GM21526 (cell line): ENCODE data around the gene RASGRP3.
A peak's percentile ranks its signal among the peaks of the same experiment; 100 is the strongest.

ENCODE experiments used
- ATAC-seq: cut with Tn5 transposase; IDR thresholded peaks from one replicate; pipeline ENCODE4 v1.9.1; 2021; ENCODE audit warnings: moderate library complexity; ENCODE audit not compliant: unreplicated experiment, low FRiP score

Gene RASGRP3

DNA sequence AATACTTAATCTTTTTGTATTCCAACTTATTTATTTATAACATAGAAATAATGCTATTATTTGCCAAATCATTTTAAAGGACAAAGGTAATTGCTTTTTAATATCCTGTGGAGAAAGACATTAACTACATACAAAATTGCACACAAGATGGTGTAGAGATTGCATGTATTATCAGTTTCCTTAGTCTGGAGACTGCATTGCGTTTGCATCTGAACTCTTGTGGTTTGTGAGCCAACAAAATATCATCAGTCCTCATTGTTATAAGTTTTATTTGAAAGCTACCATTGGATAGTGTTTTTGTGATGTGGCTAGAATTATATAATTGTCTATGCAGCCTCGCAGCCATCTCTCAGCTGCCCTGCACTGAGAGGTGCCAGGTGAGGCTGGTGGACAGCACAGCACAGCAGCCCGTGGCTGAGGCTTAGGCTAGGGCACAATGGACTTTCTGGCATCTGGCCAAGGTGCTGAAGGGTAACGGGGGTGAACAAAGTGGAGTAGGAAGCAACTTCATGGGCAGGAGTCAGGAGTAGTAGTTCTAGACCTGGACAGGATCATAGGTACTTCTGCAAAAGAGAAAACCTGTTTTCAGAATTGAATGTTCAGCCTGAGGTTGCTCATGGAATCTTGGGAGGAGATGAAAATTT is 15.1 kb downstream of the RASGRP3 start:
- no peak for ATAC-seq

DNA sequence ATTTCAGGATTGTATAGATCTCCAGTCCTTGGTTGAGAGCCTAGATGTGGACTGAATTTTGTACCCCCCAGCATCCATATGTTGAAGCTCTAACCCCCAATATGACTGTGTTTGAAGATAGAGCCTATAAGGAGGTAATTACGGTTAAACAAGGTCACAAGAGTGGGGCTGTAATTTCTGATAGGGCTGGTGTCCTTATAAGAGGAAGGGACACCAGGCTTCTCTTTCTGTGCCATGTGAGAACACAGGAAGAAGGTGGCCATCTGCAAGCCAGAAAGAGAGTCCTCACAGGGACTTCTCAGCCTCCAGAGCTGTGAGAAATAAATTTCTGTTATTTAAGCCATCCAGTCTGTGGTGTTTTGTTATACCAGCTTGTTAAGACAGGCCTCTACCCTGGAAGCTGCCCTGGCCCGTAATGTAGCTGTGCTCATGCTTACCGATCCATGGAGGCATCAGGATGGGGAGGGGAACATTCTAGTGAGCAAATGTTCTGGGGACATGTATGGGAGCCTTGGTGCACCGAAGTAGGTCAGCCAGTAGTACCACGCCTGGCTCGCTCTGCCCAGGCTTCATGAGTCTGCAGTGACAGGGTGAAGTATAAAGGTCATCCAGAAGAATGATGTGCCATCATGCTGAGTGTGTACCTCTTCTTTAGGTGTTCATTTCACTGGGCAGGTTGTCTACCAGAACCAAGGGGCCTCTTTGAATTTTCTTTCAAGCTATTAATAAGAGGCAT is 16.1 kb downstream of the RASGRP3 start:
- ATAC-seq: no peak

DNA sequence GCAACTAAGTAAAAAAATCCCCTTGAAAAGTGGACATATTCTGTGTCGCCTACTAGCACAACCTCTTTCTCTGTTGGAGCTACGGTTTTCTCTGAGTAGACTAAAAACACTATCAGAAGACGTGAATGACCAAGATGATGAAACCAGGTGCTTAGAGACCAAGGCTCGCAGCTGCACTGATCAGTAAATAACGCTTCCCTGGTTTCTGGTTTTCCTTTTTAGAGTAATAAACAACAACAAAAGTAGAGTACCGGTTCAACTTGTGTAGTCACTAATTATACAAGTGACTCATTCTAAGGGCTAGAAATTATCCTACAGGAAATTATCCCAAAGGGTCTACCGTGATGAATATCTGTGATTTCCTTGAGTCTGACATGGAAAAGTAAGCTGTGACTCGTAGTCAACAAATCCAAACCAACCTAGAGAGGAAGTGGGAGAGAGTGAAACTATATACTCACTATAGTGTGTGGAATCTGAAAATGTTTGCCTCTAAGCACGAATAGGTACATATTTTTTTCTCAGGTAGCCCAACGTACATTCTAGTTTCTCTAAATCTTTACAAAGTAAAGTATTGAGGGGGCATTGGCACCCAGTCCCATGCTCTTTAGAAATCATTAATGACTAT is 17.8 kb downstream of the RASGRP3 start:
- peak; percentile 56 for ATAC-seq

DNA sequence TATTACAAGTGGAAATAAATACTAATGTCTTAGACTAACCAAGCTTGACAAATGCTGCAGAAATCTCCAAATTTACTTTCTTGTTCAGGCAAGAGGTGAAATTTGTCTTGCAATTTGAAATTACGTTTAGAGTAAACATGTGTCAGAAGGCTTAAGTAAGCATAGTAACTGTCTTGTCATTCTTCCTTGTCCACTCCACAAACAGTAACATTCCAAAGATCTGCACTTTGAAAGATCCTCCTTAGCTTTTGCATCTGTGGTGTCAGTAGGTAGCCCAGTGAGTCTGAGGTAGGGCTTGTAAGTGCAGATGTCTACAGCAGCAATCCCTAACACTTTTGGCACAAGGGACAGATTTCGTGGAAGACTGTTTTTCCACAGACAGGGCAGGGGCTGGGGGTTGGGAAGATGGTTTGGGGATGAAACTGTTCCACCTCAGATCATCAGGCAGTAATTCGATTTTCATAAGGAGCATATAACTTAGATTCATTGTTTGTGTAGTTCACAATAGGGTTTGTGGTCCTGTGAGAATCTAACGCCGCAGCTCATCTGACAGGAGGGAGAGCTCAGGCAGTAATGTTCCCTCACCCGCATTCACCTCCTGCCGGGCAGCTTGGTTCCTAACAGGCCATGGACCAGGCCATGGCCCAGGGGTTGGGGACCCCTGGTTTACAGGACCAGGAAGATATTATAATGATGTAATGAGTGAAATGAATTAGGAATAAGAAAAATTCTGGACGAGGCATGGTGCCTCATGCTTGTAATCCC is 18.6 kb downstream of the RASGRP3 start:
- no peak for ATAC-seq

DNA sequence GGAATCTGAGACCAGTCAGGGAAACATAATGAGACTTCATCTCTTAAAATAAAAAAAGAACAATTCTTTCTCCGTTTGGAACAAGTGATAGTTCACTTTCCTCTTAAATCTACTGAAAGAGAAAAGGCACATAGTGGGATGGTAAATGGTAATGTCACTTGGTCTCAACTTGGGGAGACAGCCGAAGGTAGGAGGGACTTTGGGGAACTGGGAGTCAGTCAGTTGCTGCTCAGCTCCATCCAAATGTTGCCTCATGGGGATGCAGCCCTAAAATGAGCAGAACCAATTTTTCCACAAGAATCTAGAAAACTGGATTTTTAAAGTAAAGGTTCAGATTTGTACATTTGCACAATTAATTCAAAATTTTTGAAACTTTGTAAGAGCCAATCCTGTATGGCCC is 19.2 kb downstream of the RASGRP3 start:
- ATAC-seq: no peak

DNA sequence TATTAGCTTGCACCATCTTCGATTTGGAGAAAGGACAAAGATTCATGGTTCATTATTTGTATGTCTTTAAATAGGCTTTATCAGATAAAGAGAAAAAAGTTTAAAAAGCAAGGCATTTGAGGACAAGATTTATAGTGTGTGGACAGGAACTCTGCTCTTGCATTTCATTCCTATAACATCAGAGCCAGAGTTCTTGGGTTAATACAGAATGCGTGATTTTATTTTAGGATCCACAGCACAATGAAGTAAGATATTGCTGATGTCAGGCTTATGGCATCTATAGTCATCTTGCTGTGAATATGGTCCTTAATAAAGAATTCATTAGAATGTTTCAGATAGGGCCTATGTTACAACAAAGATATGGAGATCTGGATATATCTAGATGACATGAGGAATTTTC is 19.7 kb downstream of the RASGRP3 start:
- no peak for ATAC-seq

DNA sequence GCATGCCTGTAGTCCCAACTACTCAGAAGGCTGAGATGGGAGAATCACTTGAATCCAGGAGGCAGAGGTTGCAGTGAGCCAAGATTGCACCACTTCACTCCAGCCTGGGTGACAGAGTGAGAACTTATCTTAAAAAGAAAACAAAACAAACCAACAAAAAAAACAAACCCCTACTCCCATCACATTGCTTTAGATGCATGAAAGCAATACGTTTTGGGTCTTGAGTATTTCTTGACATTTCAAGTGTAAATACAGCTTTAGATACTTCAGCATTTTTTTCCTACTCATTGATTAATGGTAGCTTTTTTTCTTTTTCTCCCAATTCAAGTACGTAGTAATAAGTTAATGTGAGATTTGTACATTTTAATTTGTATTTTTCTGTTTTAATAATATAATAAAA is 20.3 kb downstream of the RASGRP3 start:
- no peak for ATAC-seq

DNA sequence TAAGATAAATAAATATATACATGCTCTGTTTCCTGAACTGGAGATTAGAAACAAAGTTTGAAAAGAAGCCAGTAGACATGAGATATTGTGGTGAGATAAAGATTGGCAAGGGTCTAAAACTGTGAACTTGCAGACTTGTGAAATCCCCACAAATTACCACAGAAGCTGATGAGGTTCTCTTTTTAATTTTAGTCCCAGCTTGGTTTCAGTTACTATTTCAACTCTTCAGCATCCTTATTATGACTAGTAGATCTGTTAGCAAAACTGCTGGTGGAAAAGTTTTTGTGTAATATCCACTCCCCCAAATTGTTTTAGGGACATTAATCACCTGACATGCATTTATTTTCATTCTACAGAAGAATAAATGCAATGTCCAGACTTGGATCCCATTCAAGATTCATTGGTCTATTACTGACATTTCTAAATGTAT is 20.8 kb downstream of the RASGRP3 start:
- ATAC-seq: peak; percentile 39

DNA sequence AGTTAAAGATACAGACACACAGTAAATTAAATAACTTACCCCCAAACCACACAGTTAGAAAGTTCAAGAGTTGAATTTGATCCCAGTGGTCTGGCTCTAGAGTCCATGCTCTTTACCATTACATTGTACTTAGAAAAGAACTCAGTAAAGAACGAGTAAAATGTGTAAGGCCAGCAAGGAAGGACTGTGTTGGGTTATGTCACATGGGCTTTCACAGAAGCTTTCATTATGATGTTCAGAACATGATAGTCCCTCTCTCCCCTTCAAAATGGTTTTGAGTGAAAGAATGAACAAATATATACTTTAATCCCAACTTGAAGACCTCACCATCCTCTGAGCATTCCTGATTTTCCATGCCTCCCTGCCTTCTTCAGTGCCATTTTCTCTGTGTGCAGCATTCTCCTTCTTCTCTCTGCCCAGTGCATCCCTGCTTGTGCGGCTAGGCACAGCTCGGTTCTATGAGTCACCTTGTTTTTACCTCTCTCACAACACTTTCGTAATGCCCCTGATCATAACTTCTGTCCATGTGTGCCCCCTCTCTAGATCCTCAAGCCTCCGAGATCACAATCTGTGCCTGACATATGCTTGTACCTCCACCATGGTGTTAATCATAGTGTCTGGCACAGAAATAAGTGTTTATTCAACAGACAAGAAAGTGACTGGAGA is 22.0 kb downstream of the RASGRP3 start:
- ATAC-seq: no peak

DNA sequence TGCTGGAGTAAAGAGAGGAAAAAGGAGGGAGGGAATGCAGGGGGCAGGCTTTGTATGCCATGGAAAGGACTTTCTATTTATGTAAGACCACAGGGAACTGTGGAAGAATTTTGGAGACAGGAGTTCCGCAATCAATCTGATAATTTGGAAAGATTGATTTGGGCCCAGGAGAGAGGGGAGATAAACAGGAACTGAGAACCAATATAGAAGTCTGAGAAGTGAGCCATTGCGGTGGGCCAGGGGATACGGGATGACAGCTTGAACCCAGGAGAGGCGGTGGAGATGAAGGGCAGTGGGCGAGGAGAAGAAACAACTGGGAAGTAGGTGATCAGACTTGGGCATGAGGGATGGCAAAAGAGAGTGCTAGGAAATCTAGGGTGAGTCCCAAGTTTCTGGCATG is 23.7 kb downstream of the RASGRP3 start:
- no peak for ATAC-seq

DNA sequence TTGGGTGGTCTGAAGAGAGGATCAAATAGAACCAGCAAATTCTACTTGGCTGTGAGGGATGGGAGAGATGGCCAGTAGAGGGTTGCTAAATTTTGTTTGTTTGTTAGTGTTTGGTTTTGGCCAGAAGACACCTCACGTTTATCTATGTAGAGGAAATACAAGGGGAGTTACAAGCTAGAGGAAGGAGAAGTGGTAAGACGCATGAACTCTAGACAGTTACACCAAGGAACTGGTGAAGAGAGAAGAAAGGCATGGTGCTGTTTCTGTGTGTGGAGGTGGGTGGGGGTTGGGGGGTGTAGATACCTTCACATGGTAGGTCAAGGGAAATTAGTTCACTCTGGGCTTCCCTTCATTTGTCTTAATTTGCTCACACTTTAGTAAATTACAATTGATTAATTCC is 25.6 kb downstream of the RASGRP3 start:
- no peak for ATAC-seq

DNA sequence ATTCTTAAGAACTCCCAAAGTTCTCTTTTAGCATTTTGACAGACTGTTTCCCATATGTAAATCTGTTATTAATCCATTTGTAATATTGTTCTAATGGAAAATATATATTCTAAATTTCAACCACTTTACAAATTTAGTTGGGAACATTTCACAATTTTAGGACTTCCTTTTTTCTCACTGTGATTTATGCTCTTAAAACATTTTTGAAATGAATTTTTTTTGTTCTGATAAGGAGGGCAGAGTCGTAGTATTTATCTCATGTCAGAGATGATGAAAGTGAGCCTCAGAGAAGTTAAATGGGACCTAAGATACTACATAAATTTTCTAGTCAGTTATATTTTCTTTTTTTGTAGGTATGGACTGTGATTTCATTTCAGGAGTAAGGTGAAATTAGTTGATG is 26.6 kb downstream of the RASGRP3 start:
- no peak for ATAC-seq

DNA sequence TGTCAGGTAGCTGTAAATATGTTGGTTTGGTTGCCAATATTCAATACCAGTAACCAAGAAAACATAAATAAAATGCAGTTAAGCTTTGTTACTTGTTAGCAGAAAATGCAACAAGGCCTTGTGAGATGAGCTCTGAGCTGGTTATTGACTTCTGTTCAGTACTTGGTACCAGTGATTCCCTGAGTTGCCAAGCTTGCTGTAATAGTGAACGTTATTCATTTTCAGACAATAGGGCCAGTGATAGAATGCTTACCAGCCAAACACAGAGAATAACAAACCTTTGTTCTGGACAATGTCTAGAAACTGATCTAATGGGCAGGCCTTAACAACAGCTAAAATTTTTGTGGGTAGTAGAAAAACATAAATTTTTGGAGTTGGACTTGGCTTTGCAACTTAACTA is 29.5 kb downstream of the RASGRP3 start:
- ATAC-seq: no peak

DNA sequence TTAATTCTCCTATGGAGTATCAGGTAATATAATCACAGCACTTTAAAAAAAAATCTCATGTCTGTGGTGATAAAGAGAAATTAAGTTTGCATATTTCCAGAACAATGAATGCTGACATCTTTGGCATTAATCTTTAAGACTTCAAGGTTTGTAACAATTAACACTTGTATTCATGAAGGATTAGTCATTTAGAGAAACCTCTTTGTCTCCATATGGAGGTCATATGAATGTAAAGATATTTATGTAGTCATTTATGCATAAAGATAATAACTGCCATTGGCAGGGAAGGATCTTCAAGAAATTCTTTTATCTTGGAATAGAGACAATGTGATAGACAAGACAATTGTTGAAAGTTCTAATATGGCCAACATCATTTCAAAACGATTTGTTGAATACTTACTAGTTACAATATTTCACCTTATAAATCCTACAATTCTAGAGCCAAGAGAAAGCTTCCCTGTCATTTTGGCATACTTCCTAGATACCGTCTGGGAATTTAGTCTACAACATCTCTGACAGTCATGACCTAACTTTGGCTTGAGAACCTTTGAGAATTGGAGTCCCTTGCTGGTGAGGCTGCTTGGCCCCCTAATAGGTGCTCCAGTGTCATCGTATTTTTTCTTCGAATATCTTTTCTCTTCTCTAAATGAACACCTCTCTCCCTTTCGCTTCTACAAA is 33.6 kb downstream of the RASGRP3 start:
- no peak for ATAC-seq

DNA sequence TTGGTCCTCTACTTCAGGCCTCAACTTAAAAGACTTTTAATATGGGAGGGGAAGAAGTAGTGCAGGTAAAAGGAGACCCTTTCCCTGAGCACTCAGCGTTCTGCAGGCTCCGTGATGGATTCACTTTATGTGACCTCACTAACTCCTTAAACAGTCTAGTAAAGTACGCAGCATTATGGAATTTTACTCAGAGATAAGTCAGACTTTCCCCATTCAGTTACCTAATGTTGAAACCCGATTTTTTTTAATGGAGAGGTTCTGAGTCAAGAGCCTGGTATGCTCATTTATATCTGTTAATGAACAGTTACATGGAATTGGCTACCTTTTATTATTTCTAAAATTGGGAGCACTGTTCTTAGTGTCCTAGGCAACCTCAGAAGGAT is 34.1 kb downstream of the RASGRP3 start:
- no peak for ATAC-seq

DNA sequence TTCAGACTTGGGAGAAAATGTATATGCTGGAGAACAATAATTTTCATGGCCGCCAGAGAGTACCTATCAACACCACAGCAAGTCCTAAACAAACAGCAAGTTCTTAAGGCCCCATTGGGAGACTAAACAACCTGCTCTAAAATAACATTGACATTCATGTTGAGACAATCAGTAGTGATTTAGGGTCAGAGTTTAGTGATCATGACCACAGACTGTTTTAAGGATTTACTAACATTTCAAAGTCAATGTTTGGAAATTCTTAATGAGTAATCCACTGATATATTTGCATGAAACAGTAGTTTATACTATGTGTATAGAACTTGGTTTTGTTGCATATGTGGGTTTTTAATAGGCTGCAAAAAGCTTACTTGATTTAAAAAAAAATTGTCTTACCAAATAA is 34.7 kb downstream of the RASGRP3 start:
- no peak for ATAC-seq

DNA sequence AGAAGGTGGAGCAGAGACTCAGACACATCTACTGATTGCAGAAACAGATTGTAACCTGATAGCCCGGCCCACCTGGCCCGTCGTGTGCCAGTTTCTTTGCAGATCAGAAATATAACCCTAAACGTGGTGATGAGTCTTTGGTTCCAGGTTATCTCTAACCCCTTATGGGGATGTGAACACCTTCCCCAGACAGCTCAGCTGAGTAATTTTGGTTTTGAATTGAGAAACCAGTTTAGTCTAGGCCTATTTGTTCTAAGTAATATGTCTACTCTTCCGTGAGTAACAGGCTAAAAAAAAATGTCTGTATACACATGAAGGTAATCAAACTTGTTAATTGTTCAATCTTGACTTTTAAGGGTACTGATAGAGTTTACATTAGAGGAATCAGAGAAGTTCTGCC is 35.7 kb downstream of the RASGRP3 start:
- no peak for ATAC-seq

DNA sequence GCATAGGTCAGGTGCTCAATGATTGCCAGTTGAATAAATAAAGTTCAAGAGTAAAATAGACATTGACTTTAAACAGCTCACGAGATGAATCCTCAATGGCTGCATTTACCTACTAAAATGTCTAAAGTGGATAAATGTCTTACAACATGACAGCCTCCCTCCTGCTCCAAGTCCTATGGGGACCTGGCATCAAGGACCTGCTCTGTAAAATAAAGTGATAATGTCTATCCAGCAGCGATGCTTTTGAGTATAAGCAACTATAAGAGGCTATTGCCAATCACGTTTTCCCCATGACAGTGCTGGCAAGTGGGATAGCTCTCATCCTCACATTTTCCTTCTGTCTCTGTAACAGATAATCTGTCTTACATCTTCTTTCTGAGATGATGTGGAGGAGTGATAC is 37.0 kb downstream of the RASGRP3 start:
- ATAC-seq: no peak

DNA sequence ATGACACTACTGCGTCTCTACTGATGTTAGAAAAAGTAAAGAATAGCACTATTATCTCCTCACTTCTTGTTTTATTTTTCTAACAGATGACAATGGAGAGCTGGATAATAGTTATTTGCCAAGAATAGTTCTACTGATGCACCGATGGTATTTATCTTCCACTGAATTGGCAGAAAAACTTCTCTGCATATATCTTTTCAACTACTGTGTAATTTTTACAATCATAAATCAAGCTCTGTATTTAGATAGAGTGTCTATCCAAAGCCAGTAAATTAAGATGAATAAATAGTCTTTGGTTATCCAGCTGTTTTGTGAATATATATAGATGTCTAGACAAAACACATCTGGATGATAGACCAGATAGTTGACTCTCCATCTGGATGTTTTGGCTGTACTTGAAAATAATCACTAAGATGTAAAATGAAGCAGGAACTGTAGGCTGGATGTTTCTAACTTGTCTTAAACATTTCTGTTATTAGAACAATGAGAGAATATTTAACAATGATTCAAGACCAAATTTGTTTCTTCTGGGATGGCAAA is 40.1 kb downstream of the RASGRP3 start:
- ATAC-seq: no peak

DNA sequence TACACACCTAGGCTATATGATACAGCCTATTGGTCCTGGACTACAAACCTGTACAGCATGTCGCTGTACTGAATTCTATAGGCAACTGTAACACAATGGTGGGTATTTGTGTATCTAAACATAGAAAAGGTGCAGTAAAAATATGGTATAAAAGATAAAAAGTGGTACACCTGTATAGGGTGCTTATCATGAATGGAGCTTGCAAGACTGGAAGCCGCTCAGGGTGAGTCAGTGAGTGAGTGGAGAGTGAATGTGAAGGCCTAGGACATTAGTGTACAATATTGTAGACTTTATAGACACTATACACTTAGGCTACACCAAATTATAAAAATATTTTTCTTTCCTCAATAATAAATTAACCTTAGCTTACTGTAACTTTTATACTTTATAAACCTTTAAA is 41.8 kb downstream of the RASGRP3 start:
- no peak for ATAC-seq
